Inflammatory macrophage (primary cell): ENCODE measurements around the gene NES.
"Not testable (repeated sequence)": the region's sequence is repeated elsewhere in the genome, so short reads cannot be mapped to it uniquely, and the experiment has no call there.

Experiments used
- DNase-seq, 2 donors: peaks; one replicate each; pipeline ENCODE4 v3.0.0-alpha.2; 2020 to 2022

NES gene

GRCh38 chr1:156643049-156643777, 34.0 kb downstream of the NES start:
- no peak for DNase-seq

- no peak for DNase-seq
Measured at GRCh38 chr1:156642265-156643048, 34.8 kb downstream of the NES start.

DNA sequence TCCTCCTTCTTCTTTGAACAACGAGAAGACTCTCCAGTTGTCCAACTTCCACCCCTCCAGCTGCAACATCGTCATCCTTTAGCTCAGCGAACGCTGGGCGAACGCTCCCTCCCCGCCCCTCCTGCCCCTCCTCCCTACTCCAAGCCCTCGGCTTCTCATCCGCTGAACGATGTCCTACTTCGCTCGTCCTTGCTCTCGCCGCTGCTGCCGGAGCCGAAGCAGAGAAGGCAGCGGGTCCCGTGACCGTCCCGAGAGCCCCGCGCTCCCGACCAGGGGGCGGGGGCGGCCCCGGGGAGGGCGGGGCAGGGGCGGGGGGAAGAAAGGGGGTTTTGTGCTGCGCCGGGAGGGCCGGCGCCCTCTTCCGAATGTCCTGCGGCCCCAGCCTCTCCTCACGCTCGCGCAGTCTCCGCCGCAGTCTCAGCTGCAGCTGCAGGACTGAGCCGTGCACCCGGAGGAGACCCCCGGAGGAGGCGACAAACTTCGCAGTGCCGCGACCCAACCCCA, 35.4 kb downstream of the NES start, which contains the start of gene BCAN:
Gene BCAN, plus strand, starts transcription at position 357 of the 504 bp plus-strand sequence. CDS start 3,938 bp downstream, outside the sequence.
- DNase-seq: no peak

DNA sequence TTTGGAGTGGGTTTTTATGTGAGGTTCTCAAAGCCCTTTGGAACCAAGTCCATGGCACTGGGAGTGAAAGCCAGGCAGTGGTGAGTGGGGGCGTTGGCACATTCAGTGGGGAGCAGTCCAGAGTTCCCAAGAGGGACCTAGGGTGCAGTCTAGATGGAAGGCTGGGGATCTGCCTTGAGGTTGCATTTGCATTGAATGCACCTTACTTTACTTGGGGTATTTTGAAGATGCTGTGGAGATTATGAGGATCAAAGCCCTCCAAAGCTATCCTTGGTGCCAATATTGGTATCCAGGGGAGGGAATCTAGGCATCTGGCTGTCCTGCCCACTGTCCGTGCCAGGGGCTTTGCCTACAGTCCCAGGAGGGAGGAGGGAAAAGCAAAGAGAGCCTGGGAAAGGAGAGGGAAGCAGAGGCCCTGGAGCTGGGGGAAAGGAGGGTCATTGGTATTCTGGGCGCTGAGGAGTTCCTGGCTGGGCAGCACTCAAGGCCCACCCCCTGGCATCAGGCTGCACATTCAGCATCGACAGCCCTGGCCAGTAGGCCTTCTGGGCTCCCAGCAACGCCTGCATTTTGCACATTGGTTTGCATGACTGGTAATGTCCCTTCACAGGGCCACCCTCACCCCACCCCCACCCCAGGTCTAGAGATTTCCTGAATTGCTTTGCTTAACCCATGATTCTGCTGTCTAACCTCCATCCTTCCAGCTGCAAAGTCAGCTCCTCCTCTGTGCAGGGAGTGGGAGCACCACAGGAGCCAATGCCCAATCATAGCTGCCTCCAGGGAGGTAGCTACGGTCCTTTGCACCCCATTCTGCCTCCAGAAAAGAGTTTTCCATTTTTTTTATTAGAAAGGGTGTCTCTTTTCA, 36.1 kb downstream of the NES start:
- no peak for DNase-seq

- no peak for DNase-seq
Measured at GRCh38 chr1:156639601-156640101, 37.6 kb downstream of the NES start.

- no peak for DNase-seq
Measured at GRCh38 chr1:156638189-156638985, 38.8 kb downstream of the NES start.

DNA sequence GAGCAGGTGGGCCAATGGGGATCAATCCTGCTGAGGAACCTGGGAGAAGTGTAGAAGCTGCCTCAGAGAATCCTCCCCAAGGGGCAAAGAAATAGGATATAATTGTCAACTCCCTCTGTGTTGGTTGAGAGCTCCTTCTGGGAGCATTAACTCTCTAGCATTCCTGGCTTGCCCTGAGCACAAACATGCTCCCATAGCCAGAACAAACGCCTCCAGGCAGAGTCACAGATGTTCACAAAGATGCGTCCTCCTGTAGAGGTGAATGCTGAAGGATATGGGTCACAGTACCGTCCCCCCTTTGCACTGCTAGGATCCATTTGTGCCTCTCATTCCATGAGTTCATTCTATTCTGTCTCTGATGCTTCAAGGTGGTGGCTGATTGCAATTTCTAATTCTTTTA, 44.9 kb downstream of the NES start:
- no peak for DNase-seq

- DNase-seq: not testable (repeated sequence)
Measured at GRCh38 chr1:156631152-156631551, 46.1 kb downstream of the NES start.

DNA sequence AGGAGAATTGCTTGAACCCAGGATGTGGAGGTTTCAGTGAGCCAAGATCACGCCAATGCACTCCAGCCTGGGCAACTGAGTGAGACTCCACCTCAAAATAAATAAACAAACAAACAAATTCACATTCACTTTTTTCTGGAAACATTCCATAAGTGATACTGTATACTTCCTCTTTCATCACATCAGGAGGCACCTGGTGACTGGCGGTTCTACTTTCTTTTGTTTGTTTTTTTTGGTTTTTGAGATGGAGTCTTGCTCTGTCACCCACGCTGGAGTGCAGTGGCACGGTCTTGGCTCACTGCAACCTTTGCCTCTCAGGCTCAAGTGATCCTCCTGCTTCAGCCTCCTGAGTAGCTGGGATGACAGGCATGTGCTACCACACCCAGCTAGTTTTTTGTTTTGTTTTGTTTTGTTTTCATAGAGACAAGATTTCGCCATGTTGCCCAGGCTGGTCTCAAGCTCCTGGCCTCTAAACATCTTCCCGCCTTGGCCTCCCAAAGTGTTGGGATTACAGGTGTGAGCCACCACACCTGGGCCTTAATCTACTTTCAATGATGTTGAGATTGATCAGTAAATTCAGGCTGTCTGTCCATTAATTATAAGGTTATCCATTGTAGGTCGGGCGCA, 47.3 kb downstream of the NES start:
- no peak for DNase-seq

DNA sequence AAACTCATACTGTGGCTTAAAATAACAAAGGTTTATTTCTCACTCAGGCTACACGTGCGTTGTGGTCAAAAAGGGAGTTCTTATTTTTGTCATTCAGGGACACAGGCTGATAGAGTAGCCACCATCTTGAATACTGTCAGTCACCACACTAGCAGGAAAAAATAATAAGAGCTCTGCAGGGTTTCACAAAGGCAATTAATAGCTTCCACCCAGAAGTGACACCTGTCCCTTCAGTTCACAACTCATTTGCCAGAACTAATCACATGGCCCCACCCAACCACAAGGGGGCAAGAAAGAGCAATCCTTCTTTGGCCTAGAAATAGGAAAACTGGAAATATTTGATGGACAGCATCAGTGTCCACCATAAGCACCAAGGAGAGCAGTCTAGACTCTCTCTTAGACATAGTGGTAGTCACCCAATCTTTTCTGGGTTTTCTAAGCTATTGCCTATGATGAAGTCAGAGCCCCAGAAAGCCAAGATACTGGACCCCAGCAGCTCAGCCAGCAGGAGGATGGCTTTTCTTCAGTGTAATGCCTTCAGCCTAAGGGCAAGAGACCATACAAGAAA, 49.8 kb downstream of the NES start:
- peak; percentile 54 to 67 for DNase-seq

DNA sequence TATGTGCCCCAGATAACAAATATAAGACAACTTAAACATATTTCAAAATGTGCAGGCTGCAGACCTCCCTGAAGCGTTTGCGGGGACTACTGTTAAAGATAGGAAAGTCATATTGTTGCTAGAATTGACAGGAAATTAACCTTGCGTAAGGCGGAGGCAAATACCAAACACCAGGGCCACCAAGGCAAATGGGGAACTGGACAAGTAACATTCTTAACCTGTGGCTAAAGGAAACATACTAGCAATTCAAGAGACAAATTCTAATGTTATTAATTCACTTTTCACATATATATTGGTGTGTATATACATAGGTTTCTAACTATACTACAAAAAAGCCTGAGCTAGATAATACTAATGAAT, 51.1 kb downstream of the NES start:
- no peak for DNase-seq

- peak; percentile 36 to 64 for DNase-seq
Measured at GRCh38 chr1:156625436-156626078, 51.6 kb downstream of the NES start.

- no peak for DNase-seq
Measured at GRCh38 chr1:156624814-156625435, 52.3 kb downstream of the NES start.

DNA sequence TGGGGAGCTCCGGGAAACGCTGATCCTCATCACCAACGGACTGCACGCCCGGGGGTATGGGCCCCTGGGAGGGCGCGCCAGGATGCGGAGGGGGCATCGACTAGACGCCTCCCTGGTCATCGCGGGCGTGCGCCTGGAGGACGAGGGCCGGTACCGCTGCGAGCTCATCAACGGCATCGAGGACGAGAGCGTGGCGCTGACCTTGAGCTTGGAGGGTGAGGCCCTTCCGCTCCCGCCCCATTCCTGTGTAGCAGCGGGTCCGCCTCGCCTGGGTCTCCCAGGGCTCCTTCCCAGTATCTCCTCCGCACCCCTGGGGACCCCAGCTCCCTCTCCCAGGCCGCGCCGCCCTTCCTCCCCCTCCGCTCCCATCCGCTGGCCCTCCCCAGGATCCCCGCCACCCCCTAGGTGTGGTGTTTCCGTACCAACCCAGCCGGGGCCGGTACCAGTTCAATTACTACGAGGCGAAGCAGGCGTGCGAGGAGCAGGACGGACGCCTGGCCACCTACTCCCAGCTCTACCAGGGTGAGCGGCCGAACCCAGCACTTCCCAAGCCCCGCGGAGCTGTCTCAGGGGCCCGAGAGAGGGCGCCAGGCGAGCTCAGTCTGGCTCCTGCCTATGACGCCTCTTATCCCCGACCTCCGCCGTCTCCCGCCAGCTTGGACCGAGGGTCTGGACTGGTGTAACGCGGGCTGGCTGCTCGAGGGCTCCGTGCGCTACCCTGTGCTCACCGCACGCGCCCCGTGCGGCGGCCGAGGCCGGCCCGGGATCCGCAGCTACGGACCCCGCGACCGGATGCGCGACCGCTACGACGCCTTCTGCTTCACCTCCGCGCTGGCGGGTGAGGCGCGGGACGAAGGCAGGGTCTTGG, 53.0 kb downstream of the NES start:
- DNase-seq: peak in 1 of 2 donors; percentile 58

GRCh38 chr1:156622581-156623297, 54.5 kb downstream of the NES start:
- DNase-seq: no peak

DNA sequence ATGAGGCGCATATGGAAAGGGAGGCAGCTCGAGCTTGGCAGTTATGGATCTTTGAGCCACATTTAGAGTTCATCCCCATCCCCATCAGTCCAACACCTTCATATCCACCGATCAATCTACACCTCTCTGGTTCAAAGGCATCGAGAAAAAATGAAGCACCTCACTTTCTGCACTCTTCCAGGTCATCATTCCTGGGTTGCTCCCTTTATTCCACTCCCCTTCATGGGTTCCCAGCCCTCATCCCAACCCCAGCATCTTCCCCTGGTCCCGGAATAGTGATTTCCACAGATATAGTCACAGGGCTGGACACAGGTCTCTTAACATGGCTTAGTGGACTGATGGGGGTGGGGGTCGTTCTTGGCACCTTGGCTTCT, 57.6 kb downstream of the NES start:
- DNase-seq: no peak

DNA sequence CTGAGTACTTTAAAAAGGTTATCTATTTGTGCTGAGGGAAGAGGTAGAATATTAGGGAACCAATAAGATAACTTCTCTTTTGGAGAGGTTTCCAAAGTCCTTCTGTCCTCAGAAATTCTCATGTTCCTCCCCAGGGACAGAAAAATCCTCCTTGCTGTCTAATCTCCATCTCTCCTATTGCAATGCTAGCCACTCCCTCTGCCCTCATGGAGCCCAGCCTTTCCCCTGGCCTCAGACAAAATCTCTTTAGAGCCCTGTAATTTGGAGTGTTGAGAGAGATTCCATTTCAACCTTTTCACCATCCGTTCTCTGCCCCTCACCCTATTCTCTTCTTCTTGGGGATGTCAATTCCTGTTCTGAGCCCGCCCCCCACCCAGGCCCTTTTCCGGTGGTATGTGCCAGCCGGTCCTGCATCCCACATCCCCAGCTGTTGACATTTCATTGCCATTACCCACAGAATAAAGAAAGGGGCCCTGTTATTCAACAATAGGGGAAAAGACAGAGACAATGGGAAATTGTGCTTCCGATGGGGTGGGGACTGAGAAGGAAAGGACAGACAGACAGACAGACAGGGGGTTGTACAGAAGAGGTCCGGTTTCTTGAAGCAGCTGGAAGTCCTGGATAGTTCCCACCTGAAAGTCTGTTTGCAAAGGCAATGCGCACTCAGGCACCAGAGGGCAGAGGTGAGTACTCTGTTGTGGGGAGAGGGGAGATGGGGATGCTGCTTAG, 58.2 kb downstream of the NES start, which contains the start of gene HAPLN2:
Gene HAPLN2, plus strand, starts transcription at position 563 of the 729 bp plus-strand sequence. CDS start 4,076 bp downstream, outside the sequence.
- DNase-seq: peak in 1 of 2 donors; percentile 8
